Stomach (tissue), 9 donors: Measurements from ENCODE around the gene NUMB. TPM values are rescaled to one million over a fixed set of nuclear protein-coding genes. Genes with fewer than 3 reads are reported as not detected.

ENCODE experiments used
- DNase-seq, 2 donors: peaks; one replicate each; pipeline versions ENCODE4 v3.0.0 to v3.0.0-alpha.2; 2013 to 2019
- H3K27ac ChIP-seq, 5 donors: fragments of 200-600 bp in 4 of 5; sonication (generic) in 4 of 5; one replicate each; pipeline ENCODE4 v1.5.1; 2013 to 2019; ENCODE audit warnings: mild to moderate bottlenecking in 1 of 5, moderate library complexity in 1 of 5
- H3K27me3 ChIP-seq, 3 donors: fragments of 200-600 bp; sonication (generic); one replicate each; pipeline ENCODE4 v1.5.1; 2017 to 2019; ENCODE audit warnings: mixed run types in 1 of 3
- H3K36me3 ChIP-seq, 4 donors: fragments of 200-600 bp; sonication (generic); 1 replicate in 3 of 4; 2 replicates in 1 of 4; pipeline ENCODE4 v1.5.1; 2016 to 2019
- H3K4me1 ChIP-seq, 4 donors: fragments of 200-600 bp; sonication (generic); one replicate each; pipeline ENCODE4 v1.5.1; 2016 to 2019
- H3K4me3 ChIP-seq, 4 donors: fragments of 200-600 bp; sonication (generic) in 3 of 4; one replicate each; pipeline ENCODE4 v1.5.1; 2016 to 2019; ENCODE audit warnings: mild to moderate bottlenecking in 1 of 4
- H3K9me3 ChIP-seq, 4 donors: fragments of 200-600 bp; sonication (generic); one replicate each; pipeline ENCODE4 v1.5.1; 2016 to 2019
- CTCF ChIP-seq, 7 experiments: fragments of 450-650 bp in 4 of 7; fragments of 200-600 bp in 3 of 7; sonication (generic) in 3 of 7; IDR thresholded peaks; one replicate each; pipeline ENCODE4 v1.5.1; 2016 to 2019; ENCODE audit warnings: antibody characterized with exemption in 7 of 7, control low read depth in 2 of 7, mild to moderate bottlenecking in 1 of 7
- EP300 ChIP-seq: sonication (generic); formaldehyde crosslinking; IDR thresholded peaks from one replicate; pipeline ENCODE4 v1.6.1; 2017; ENCODE audit warnings: antibody characterized with exemption
- POLR2A ChIP-seq, 4 donors: fragments of 450-650 bp; IDR thresholded peaks; one replicate each; pipeline ENCODE4 v1.6.1; 2016; ENCODE audit warnings: antibody characterized with exemption in 4 of 4, control low read depth in 2 of 4, mild to moderate bottlenecking in 1 of 4, moderate library complexity in 1 of 4
- POLR2AphosphoS5 ChIP-seq, 3 donors: sonication (generic); formaldehyde crosslinking; IDR thresholded peaks; one replicate each; pipeline ENCODE4 v1.6.1; 2016; ENCODE audit warnings: antibody characterized with exemption in 3 of 3
- WGBS, 5 donors: extraction: QIAGEN DNeasy Blood & Tissue Kit in 3 of 5; methylation state at CpG; one replicate each; pipeline versions ENCODE4 v1.1.5 to v1.1.7; 2013 to 2018; 5-methylcytosine and 5-hydroxymethylcytosine counted together
- intact Hi-C: fragments of 100-400 bp; cut with DNase I; formaldehyde crosslinking; loops from one replicate; pipeline ENCODE4 v1.15.1; 2023; ENCODE audit warnings: low total_unique reads
- polyA plus RNA-seq, 3 donors: library from polyadenylated mRNA; stranded (reverse); fragments of 200-250 nt; gene quantifications; one replicate each; pipeline ENCODE4 v1.2.3, GENCODE V29; 2013
- total RNA-seq, 5 donors: library from RNA; depleted of rRNA; stranded (reverse); fragments of >200 nt; gene quantifications; one replicate each; pipeline versions ENCODE4 v1.1.0 to v1.2.3, GENCODE V29; 2014 to 2016
- donor health status: healthy with polysubstance abuse.
- donor health status: Bipolar disorder and iron deficiency.
- donor health status: healthy.

The NUMB gene
- total and polyA plus RNA-seq, 8 donors: 26.4 to 135 (median 50.0) TPM

GRCh38 chr14:73460691-73461127 lies 2.4 kb upstream of the NUMB start:
- intact Hi-C loops: no loop called here
- TF ChIP-seq EP300 (no peak), CTCF (IDR thresholded peaks at IDR 0.05) (no peak), POLR2A (IDR thresholded peaks at IDR 0.05) (no peak), POLR2AphosphoS5 (IDR thresholded peaks at IDR 0.05) (no peak)
- no peaks in the 10 kb centered on the region for H3K9me3 ChIP-seq
- no peaks in the 10 kb centered on the region for H3K36me3 ChIP-seq
- 23 to 35% (median 32%) methylated on average over 2 of the region's 2 CpGs for WGBS, 5 donors
- no peak overlapping the region for H3K4me3 ChIP-seq
- peak overlapping the region in 4 of 5 donors; percentile 81 to 97 (median 92) for H3K27ac ChIP-seq
- peak in 1 of 2 donors; percentile 67 for DNase-seq
- H3K27me3 ChIP-seq: no peaks in the 10 kb centered on the region
- H3K4me1 ChIP-seq: peaks cover 49 to 85% (median 75%) of the 10 kb centered on the region in 4 donors

DNA sequence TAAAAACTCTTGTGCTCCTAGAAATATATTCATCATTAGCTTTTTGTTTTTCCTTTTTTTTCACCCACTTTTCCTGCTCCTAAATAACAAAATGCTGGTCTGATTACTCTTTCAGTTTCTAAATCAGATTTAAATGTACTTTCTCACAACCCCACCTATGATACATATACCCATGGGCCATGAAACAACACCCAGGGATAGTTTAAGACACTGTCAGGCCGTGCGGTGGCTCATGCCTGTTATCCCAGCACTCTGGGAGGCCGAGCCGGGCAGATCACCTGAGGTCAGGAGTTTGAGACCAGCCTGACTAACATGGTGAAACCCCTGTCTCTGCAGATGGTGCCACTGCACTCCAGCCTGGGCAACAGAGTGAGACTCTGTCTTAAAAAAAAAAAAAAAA lies 1.6 kb upstream of the NUMB start:
- Histone ChIP-seq H3K4me3 (no peak overlapping the region), H3K27ac (peak overlapping the region in 4 of 5 donors; percentile 15 to 97 (median 92)), H3K27me3 (no peaks in the 10 kb centered on the region), H3K9me3 (no peaks in the 10 kb centered on the region), H3K4me1 (peaks cover 55 to 86% (median 77%) of the 10 kb centered on the region in 4 donors), H3K36me3 (no peaks in the 10 kb centered on the region)
- no peak for DNase-seq
- intact Hi-C loops: no loop called here
- TF ChIP-seq POLR2A (IDR thresholded peaks at IDR 0.05): no peak
- TF ChIP-seq POLR2AphosphoS5 (IDR thresholded peaks at IDR 0.05): no peak
- no peak for TF ChIP-seq EP300
- TF ChIP-seq CTCF (IDR thresholded peaks at IDR 0.05): no peak
- WGBS, 5 donors: 61 to 91% (median 76%) methylated on average over 4 of the region's 4 CpGs

DNA sequence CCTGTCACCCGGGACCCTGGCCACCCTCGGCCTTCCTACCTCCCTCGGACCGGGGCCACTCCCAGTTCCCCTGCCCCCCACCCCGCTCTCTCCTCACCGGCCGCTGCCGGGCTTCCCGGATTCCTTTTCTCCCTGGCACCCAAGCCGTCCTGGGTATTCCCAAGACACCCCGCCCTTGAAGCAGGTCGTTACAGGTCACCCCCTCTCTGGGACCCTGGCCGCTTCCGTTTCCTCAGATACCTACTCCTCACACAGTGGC lies 493 bp downstream of the NUMB start:
- Histone ChIP-seq H3K4me3 (peak overlapping the region; percentile 90 to 100 (median 98)), H3K9me3 (no peaks in the 10 kb centered on the region), H3K4me1 (peaks cover 52 to 87% (median 73%) of the 10 kb centered on the region in 4 donors), H3K27me3 (no peaks in the 10 kb centered on the region), H3K27ac (peak overlapping the region; percentile 94 to 97 (median 97)), H3K36me3 (no peaks in the 10 kb centered on the region)
- intact Hi-C loops: no loop called here
- TF ChIP-seq CTCF (IDR thresholded peaks at IDR 0.05): no peak
- TF ChIP-seq POLR2A (IDR thresholded peaks at IDR 0.05): no peak
- TF ChIP-seq EP300: no peak
- no peak for TF ChIP-seq POLR2AphosphoS5 (IDR thresholded peaks at IDR 0.05)
- WGBS, 5 donors: 0 to 1% (median 0%) methylated on average over 14 of the region's 14 CpGs
- DNase-seq: peak in 1 of 2 donors; percentile 45

DNA sequence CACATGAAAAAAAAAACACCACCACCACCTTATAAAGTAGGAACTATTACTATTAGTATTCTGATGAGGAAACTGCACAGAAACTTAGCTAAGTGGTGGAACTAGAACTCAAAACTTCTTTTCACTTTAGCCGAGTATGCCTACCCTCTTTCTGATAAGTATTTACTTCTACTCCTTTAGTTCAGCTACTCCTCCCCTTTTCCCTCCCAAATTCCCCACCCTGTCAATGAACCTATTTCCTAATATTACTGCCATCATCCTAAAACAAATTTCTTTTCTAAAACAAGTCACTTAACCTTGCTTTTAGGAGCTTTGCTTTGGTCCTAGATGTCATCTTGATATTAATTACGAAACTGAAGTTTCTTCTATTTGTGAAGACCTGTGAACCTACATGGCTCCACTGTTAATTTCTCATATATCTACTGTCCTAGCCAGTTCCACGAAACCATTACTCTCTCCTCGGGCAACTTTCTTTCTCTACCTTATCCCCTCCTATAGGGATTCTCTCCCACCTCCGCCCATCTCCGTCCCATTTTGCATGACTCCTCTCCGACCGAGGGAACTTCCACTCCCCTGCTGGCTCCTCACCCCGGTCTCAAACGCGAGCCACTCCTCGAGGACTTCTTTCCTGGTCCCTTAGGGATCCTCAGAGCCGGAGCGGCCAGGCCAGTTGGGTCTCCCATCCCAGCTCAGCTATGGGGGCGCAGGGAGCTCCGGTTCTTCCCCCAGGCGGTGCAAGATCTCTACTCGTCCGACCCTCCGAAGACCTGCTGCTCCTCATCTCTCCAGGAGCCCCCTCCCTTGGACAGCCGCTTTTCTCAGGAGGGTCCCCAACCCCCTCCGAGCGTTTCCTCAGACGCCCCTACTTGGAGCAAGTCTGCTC lies 1.1 kb downstream of the NUMB start:
- Histone ChIP-seq H3K36me3 (no peaks in the 10 kb centered on the region), H3K27ac (peak overlapping the region; percentile 94 to 97 (median 97)), H3K4me1 (peaks cover 47 to 87% (median 70%) of the 10 kb centered on the region in 4 donors), H3K4me3 (peak overlapping the region; percentile 90 to 100 (median 98)), H3K9me3 (no peaks in the 10 kb centered on the region), H3K27me3 (no peaks in the 10 kb centered on the region)
- TF ChIP-seq EP300: no peak
- no peak for TF ChIP-seq POLR2AphosphoS5 (IDR thresholded peaks at IDR 0.05)
- no peak for TF ChIP-seq POLR2A (IDR thresholded peaks at IDR 0.05)
- TF ChIP-seq CTCF (IDR thresholded peaks at IDR 0.05): no peak
- WGBS, 5 donors: 1 to 3% (median 1%) methylated on average over 24 of the region's 24 CpGs
- peak in 1 of 2 donors; percentile 45 for DNase-seq
- intact Hi-C loops: no loop called here
